Kidney epithelial cell (primary cell): ENCODE results near the gene PTPRE. TPM values are rescaled to one million over a fixed set of nuclear protein-coding genes. Genes with fewer than 3 reads are reported as not detected.

Experiments used
- DNase-seq: peaks from one replicate; pipeline ENCODE4 v3.0.0-alpha.2; 2010; ENCODE audit warnings: low read depth
- H3K27me3 ChIP-seq: 2 replicates; pipeline ENCODE4 v1.6.0; 2011; ENCODE audit warnings: low read length; ENCODE audit not compliant: control insufficient read depth, insufficient read depth
- H3K36me3 ChIP-seq: 2 replicates; pipeline ENCODE4 v1.5.1; 2011; ENCODE audit warnings: low read length; ENCODE audit not compliant: control insufficient read depth, insufficient read depth
- H3K4me3 ChIP-seq: 2 replicates; pipeline ENCODE4 v1.5.1; 2011; ENCODE audit warnings: low read depth, mild to moderate bottlenecking, control low read depth, low read length
- CTCF ChIP-seq: IDR thresholded peaks from 2 replicates; pipeline ENCODE4 v1.5.1; 2011; ENCODE audit warnings: mild to moderate bottlenecking, moderate library complexity, low read length, control low read depth, inconsistent platforms; ENCODE audit not compliant: insufficient read depth, poor library complexity, severe bottlenecking
- total RNA-seq: library from RNA; depleted of rRNA; stranded (reverse); fragments of >200 nt; gene quantifications from 2 replicates; pipeline ENCODE4 v1.2.3, GENCODE V29; 2015

PTPRE gene
- total RNA-seq, 1 donor from 2014 or later, result 10.3 TPM

GRCh38 chr10:128071417-128071782, 164.5 kb downstream of the PTPRE start:
- no peak overlapping the region for H3K4me3 ChIP-seq
- no peak for DNase-seq
- H3K36me3 ChIP-seq, result no peaks in the 10 kb centered on the region
- H3K27me3 ChIP-seq, result no peaks in the 10 kb centered on the region
- TF ChIP-seq CTCF, result no peak

- DNase-seq, result no peak
- TF ChIP-seq CTCF, result no peak
- Histone ChIP-seq H3K36me3 (no peaks in the 10 kb centered on the region), H3K4me3 (no peak overlapping the region), H3K27me3 (no peaks in the 10 kb centered on the region)
These were observed 165.1 kb downstream of the PTPRE start for GRCh38 chr10:128072046-128072445.

GRCh38 chr10:128072941-128073645, 166.2 kb downstream of the PTPRE start:
- H3K4me3 ChIP-seq, result no peak overlapping the region
- no peak for TF ChIP-seq CTCF
- no peak for DNase-seq
- peaks cover under 1% of the 10 kb centered on the region for H3K36me3 ChIP-seq
- H3K27me3 ChIP-seq, result no peaks in the 10 kb centered on the region

- no peak for DNase-seq
- H3K27me3 ChIP-seq, result no peaks in the 10 kb centered on the region
- H3K4me3 ChIP-seq, result no peak overlapping the region
- TF ChIP-seq CTCF, result no peak
- peaks cover 1% of the 10 kb centered on the region for H3K36me3 ChIP-seq
These were observed 167.0 kb downstream of the PTPRE start for GRCh38 chr10:128073890-128074289.

- no peak for TF ChIP-seq CTCF
- H3K27me3 ChIP-seq, result no peaks in the 10 kb centered on the region
- no peak overlapping the region for H3K4me3 ChIP-seq
- H3K36me3 ChIP-seq, result peaks cover 1% of the 10 kb centered on the region
- DNase-seq, result no peak
These were observed 167.7 kb downstream of the PTPRE start for GRCh38 chr10:128074589-128074988.
